GM23248 (cell line): ENCODE data around the gene CFAP99.

Experiments
- EZH2 ChIP-seq: fragments of 200-600 bp; sonication (generic); IDR thresholded peaks from 2 replicates; pipeline ENCODE4 v1.6.1; 2018; ENCODE audit warnings: antibody characterized with exemption, mild to moderate bottlenecking; ENCODE audit not compliant: insufficient read depth, poor library complexity, severe bottlenecking
- EZH2phosphoT487 ChIP-seq: fragments of 200-600 bp; sonication (generic); IDR thresholded peaks from 2 replicates; pipeline ENCODE4 v1.6.1; 2018; ENCODE audit warnings: antibody characterized with exemption, moderate library complexity, mild to moderate bottlenecking, low read depth; ENCODE audit not compliant: insufficient read depth

GRCh38 chr4:2388429-2389182, 30.1 kb upstream of the CFAP99 start:
- TF ChIP-seq EZH2phosphoT487, result no peak
- TF ChIP-seq EZH2, result no peak
